Esophagus (tissue), 2 donors: ENCODE measurements around the gene SFTA2. TPM values are rescaled to one million over a fixed set of nuclear protein-coding genes. Genes with fewer than 3 reads are reported as not detected.
"Not testable (repeated sequence)": the region's sequence is repeated elsewhere in the genome, so short reads cannot be mapped to it uniquely, and the experiment has no call there.

Experiments used
- H3K27ac ChIP-seq, 2 donors: one replicate each; pipeline ENCODE4 v1.5.1; 2013; ENCODE audit warnings: low read depth in 2 of 2, mild to moderate bottlenecking in 2 of 2, inconsistent platforms in 1 of 2, low read length in 1 of 2, moderate library complexity in 1 of 2
- H3K27me3 ChIP-seq, 2 donors: one replicate each; pipeline ENCODE4 v1.6.1; 2013; ENCODE audit warnings: low read length in 2 of 2, control low read depth in 1 of 2, mild to moderate bottlenecking in 1 of 2; ENCODE audit not compliant: insufficient read depth in 2 of 2, control insufficient read depth in 1 of 2
- H3K36me3 ChIP-seq, 2 donors: one replicate each; pipeline ENCODE4 v1.6.1; 2013; ENCODE audit warnings: low read length in 1 of 2; ENCODE audit not compliant: control insufficient read depth in 2 of 2, insufficient read depth in 2 of 2
- H3K4me1 ChIP-seq, 2 donors: one replicate each; pipeline ENCODE4 v1.6.1; 2013; ENCODE audit warnings: low read length in 1 of 2; ENCODE audit not compliant: control insufficient read depth in 2 of 2, insufficient read depth in 2 of 2
- H3K4me3 ChIP-seq, 2 donors: one replicate each; pipeline ENCODE4 v1.5.1; 2013; ENCODE audit warnings: low read length in 2 of 2, mild to moderate bottlenecking in 2 of 2, low read depth in 1 of 2, moderate library complexity in 1 of 2
- H3K9me3 ChIP-seq, 2 donors: one replicate each; pipeline ENCODE4 v1.6.1; 2013; ENCODE audit warnings: mild to moderate bottlenecking in 2 of 2, low read depth in 1 of 2, low read length in 1 of 2, moderate library complexity in 1 of 2; ENCODE audit not compliant: control insufficient read depth in 2 of 2, insufficient read depth in 1 of 2
- WGBS, 2 donors: extraction: QIAGEN DNeasy Blood & Tissue Kit; methylation state at CpG; one replicate each; pipeline ENCODE4 v1.1.7; 2013; 5-methylcytosine and 5-hydroxymethylcytosine counted together
- polyA plus RNA-seq, 2 donors: library from polyadenylated mRNA; stranded (reverse); fragments of 200-250 nt; gene quantifications; one replicate each; pipeline ENCODE4 v1.2.3, GENCODE V29; 2013
- donor health status: healthy with polysubstance abuse.
- donor health status: Bipolar disorder and iron deficiency.

The SFTA2 gene
- polyA plus RNA-seq, 2 donors: 130 to 421 TPM

DNA sequence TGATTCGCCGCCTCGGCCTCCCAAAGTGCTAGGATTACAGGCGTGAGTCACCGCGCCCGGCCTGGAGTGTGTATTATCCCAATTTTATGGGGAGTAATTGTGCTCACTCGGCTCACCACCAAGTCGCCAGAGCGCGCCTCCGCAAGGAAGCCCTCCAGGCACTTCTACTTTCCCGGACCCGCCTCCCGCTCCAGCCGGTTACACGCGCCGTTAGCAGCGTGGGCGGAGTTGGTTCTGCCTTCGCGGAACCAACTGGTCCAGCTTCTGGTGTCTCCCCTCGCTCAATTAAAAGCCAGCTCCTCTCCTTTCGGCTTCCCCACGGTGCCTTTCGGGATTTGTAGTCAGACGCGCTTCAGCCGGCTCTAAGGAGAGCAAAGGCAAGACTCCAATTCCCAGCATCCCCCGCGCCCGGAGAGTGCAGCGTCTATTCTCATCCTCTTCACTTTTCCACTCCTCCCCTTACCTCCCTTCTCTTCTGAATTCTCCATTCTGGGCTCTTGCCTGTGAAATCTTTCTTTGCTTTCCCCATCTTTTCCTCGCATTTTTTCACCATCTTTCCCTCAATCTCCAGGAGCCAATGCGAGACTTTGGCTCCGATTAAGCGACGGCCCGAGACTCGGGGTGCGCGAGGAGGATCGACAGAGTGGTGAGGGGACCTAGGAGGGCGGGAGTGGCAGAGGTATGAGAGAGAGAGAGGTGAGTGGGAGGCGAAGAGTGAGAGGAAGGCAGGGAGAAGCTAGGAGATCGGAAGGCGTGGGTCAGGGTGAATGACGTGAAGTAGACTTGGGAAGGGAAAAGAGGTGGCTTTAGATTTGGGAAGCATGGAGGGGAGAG is 24.0 kb downstream of the SFTA2 start, which contains the start of gene GTF2H4:
Gene GTF2H4 (plus strand): TSS at position 450 of the 834 bp plus-strand sequence.
- H3K4me3 ChIP-seq: peak within 1 kb of the TSS; percentile 88 to 94
- 0 to 1% methylated on average over 49 of the region's 49 CpGs for WGBS, 2 donors
- H3K36me3 ChIP-seq: peaks cover 0 to 10% of the 10 kb centered on the region in 2 donors
- H3K9me3 ChIP-seq: no peaks in the 10 kb centered on the region
- H3K27ac ChIP-seq: peak within 1 kb of the TSS; percentile 45 to 80
- peaks cover 0 to 4% of the 10 kb centered on the region in 2 donors for H3K4me1 ChIP-seq
- no peaks in the 10 kb centered on the region for H3K27me3 ChIP-seq

DNA sequence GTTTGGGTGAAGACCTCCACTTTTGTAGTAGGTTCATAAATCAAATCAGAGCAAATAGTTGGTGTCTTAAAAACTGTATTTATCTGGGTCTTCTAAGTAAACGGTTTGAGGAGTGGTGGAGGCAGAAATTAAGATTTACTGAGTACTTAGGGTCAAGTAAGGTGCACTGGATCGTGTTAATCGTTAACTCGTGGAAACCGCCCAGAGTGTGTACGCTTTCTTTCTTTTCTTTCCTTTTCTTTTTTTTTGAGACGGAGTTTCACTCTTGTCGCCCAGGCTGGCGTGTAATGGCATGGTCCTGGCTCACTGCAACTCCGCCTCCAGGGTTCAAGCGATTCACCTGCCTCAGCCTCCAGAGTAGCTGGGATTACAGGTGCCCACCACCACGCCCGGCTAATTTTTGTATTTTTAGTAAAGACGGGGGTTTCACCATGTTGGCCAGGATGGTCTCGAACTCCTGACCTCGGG is 24.6 kb downstream of the SFTA2 start:
- 39 to 40% methylated on average over 16 of the region's 16 CpGs for WGBS, 2 donors
- not testable (repeated sequence) for H3K36me3 ChIP-seq, H3K27me3 ChIP-seq, H3K9me3 ChIP-seq, H3K4me1 ChIP-seq
- Histone ChIP-seq H3K27ac (peak overlapping the region in 1 of 2 donors; percentile 80), H3K4me3 (peak overlapping the region; percentile 49 to 94)

DNA sequence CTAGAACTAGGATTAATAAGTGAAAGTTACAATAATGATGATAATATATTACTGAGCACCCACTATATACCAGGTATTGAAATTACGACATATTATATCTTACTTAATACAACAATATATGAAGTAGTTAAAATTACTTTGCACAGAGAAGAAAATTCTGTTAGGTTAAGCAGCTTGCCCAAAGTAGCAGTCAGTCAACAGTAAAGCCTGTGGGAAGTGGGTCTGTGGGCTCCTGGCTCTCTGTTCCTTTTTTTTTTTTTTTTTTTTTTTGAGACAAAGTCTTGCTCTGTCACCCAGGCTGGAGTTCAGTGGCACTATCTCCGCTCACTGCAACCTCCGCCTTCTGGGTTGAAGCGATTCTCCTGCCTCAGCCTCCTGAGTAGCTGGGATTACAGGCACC is 28.7 kb downstream of the SFTA2 start:
- WGBS, 2 donors: 89 to 90% methylated on average over 4 of the region's 4 CpGs
- peaks cover 15 to 20% of the 10 kb centered on the region in 2 donors for H3K36me3 ChIP-seq

DNA sequence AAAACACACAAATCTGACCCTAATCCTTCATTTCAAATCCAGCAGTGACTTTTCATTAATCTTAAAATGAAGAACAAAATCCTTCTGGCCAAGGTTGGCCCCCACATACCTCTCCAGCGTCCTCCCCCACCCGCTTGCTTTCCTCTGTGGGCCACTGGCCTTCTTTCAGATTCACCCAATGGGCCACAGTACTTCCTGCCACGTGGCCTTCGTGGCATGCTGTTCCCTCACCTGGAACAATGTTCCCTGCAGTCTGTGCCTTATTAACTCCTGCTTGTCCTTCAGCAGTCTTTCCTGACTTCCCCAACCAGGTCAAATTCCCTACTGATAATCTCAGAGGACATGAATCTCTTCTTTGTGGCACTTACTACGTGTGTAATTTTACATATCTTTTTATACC is 29.3 kb downstream of the SFTA2 start:
- Histone ChIP-seq H3K4me1 (peaks cover 0 to 2% of the 10 kb centered on the region in 2 donors), H3K9me3 (no peaks in the 10 kb centered on the region), H3K36me3 (peaks cover 17 to 25% of the 10 kb centered on the region in 2 donors), H3K4me3 (no peak overlapping the region), H3K27ac (no peak overlapping the region), H3K27me3 (no peaks in the 10 kb centered on the region)
- 31 to 33% methylated on average over 5 of the region's 5 CpGs for WGBS, 2 donors

More for the DNA sequence above, 28.7 kb downstream of the SFTA2 start:
- no peak overlapping the region for H3K27ac ChIP-seq
- peaks cover 0 to 2% of the 10 kb centered on the region in 2 donors for H3K4me1 ChIP-seq
- H3K9me3 ChIP-seq: no peaks in the 10 kb centered on the region
- no peaks in the 10 kb centered on the region for H3K27me3 ChIP-seq
- no peak overlapping the region for H3K4me3 ChIP-seq

DNA sequence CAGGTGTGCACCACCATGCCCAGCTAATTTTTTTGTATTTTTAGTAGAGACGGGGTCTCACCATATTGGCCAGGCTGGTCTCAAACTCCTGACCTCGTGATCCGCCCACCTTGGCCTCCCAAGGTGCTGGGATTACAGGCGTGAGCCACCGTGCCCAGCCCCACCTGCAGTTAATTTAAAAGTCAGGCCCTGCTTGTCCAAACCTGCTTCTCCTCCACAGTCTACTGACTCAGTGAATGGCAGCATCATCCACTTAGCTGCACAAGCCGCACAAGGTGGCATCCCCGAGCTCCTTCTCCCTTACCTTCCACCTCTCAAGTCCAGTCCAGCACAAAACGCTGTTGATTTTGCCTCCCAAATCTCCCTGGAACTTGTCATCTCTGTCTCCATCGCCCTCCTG is 29.8 kb downstream of the SFTA2 start:
- not testable (repeated sequence) for H3K27me3 ChIP-seq, H3K4me1 ChIP-seq, H3K4me3 ChIP-seq, H3K9me3 ChIP-seq
- Histone ChIP-seq H3K36me3 (peaks cover 17 to 30% of the 10 kb centered on the region in 2 donors), H3K27ac (peak overlapping the region in 1 of 2 donors; percentile 8)
- 56 to 65% methylated on average over 9 of the region's 9 CpGs for WGBS, 2 donors

DNA sequence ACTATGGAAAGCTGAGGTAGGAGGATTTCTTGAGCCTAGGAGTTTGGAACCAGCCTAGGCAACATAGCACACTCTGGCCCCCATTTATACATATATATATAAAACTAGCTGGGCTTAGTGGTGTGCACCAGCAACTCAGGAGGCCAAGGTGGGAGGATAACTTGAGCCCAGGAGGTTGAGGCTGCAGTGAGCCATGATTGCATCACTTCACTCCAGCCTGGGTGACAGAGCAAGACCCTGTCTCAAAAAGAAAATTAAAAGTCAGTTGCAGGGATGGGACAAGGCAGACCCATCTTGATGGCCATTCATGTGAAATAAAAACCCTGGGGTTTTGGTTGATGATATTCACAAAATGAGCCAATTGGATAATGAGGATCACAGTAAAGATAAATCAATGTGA is 30.5 kb downstream of the SFTA2 start:
- Histone ChIP-seq H3K36me3 (peaks cover 17 to 36% of the 10 kb centered on the region in 2 donors), H3K4me1 (peaks cover 0 to 2% of the 10 kb centered on the region in 2 donors), H3K27me3 (no peaks in the 10 kb centered on the region), H3K9me3 (no peaks in the 10 kb centered on the region), H3K27ac (no peak overlapping the region), H3K4me3 (no peak overlapping the region)

DNA sequence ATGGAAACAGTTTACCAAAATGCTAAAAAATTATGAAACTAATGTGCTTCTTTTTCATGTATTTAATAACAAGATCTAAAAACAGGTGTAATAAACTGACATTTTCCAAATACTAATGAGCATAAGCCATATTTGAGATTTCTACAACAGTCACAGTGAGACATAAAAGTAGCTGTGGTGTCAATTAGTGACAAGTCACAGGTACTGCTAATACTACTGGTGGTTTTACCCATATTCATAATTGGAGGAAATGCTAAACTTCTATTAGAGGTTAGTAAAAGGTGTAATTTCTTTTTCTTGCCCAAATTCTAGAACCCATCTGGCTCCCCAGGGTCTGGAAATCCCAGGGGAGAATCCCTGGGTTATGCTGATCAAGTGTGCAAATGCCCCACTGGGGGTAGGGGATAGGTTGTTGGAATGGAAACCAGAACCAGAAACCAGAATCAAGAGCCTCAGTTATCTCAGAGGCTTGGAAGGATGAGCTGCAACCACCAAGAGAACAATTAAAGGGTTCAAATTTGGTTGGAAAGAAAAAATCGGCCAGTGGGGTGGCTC is 31.0 kb downstream of the SFTA2 start:
- Histone ChIP-seq H3K9me3 (no peaks in the 10 kb centered on the region), H3K4me3 (no peak overlapping the region), H3K27ac (no peak overlapping the region), H3K36me3 (peaks cover 17 to 39% of the 10 kb centered on the region in 2 donors), H3K27me3 (no peaks in the 10 kb centered on the region), H3K4me1 (peaks cover 0 to 2% of the 10 kb centered on the region in 2 donors)
- 76 to 79% methylated on average over 1 of the region's 1 CpG for WGBS, 2 donors

DNA sequence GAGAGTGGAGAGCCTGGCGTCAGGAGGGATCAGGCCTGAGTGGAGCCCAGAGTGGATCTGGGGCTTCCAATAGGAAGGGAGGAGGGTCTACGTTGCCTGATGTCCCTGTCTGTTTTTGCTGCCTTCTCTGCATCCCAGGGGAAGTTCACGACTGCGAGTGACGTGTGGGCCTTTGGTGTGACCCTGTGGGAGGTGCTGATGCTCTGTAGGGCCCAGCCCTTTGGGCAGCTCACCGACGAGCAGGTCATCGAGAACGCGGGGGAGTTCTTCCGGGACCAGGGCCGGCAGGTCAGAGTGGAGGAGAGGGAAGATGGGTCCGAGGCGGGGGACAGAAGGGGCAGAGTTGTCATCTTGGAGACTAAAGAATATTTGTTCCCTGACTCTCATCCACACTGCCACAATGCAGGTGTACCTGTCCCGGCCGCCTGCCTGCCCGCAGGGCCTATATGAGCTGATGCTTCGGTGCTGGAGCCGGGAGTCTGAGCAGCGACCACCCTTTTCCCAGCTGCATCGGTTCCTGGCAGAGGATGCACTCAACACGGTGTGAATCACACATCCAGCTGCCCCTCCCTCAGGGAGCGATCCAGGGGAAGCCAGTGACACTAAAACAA is 33.1 kb downstream of the SFTA2 start:
- H3K36me3 ChIP-seq: peaks cover 17 to 55% of the 10 kb centered on the region in 2 donors
- peaks cover 0 to 2% of the 10 kb centered on the region in 2 donors for H3K4me1 ChIP-seq
- no peak overlapping the region for H3K27ac ChIP-seq
- no peaks in the 10 kb centered on the region for H3K9me3 ChIP-seq
- H3K27me3 ChIP-seq: no peaks in the 10 kb centered on the region
- no peak overlapping the region for H3K4me3 ChIP-seq
- WGBS, 2 donors: 74 to 77% methylated on average over 23 of the region's 23 CpGs

DNA sequence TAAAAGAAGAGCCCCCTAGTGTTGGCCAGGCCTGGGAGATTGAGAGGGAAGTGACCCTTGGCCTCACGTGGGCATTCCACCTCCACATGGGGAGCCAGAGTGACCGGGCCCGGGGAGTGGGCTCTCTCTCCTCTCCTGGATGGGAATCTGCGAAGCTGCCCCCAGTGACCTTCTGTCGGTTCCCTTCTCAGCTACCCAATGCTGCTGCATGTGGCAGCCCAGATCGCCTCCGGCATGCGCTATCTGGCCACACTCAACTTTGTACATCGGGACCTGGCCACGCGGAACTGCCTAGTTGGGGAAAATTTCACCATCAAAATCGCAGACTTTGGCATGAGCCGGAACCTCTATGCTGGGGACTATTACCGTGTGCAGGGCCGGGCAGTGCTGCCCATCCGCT is 34.1 kb downstream of the SFTA2 start:
- H3K36me3 ChIP-seq: peaks cover 19 to 65% of the 10 kb centered on the region in 2 donors
- H3K27me3 ChIP-seq: no peaks in the 10 kb centered on the region
- WGBS, 2 donors: 88 to 90% methylated on average over 16 of the region's 16 CpGs
- no peak overlapping the region for H3K27ac ChIP-seq
- peaks cover 0 to 2% of the 10 kb centered on the region in 2 donors for H3K4me1 ChIP-seq
- H3K9me3 ChIP-seq: no peaks in the 10 kb centered on the region
- no peak overlapping the region for H3K4me3 ChIP-seq
